Kidney (tissue), 14 donors: ENCODE data around the gene ARHGAP44. TPM values are rescaled to one million over a fixed set of nuclear protein-coding genes. Genes with fewer than 3 reads are reported as not detected.

Source experiments
- DNase-seq, 5 donors: peaks; one replicate each; pipeline ENCODE4 v3.0.0-alpha.2; 2013 to 2020
- FAIRE-seq: peaks from 2 replicates; lab custom pipeline; 2012; peaks lifted over from hg19 to GRCh38; lab: Jason Lieb, UNC
- H3K27ac ChIP-seq, 2 donors: one replicate each; pipeline ENCODE4 v1.7.0; 2013; ENCODE audit warnings: low read depth in 2 of 2, low read length in 2 of 2, inconsistent platforms in 1 of 2
- H3K27me3 ChIP-seq: one replicate; pipeline ENCODE4 v1.7.1; 2013; ENCODE audit warnings: low read length, inconsistent platforms; ENCODE audit not compliant: control insufficient read depth, insufficient read depth
- H3K36me3 ChIP-seq, 3 donors: one replicate each; pipeline versions ENCODE4 v1.7.0 to v1.7.1; 2013; ENCODE audit warnings: low read length in 3 of 3, control low read depth in 1 of 3, inconsistent platforms in 1 of 3; ENCODE audit not compliant: insufficient read depth in 3 of 3, control insufficient read depth in 2 of 3
- H3K4me1 ChIP-seq, 3 donors: one replicate each; pipeline versions ENCODE4 v1.7.0 to v1.7.1; 2013; ENCODE audit warnings: low read length in 3 of 3, inconsistent platforms in 1 of 3, low read depth in 1 of 3; ENCODE audit not compliant: control insufficient read depth in 2 of 3, insufficient read depth in 2 of 3
- H3K4me3 ChIP-seq, 3 donors: one replicate each; pipeline versions ENCODE4 v1.7.0 to v1.8.1; 2013; ENCODE audit warnings: low read length in 3 of 3, control low read depth in 1 of 3, inconsistent platforms in 1 of 3
- H3K9ac ChIP-seq, 3 donors: one replicate each; pipeline versions ENCODE4 v1.7.0 to v1.7.1; 2013; ENCODE audit warnings: low read length in 3 of 3, control low read depth in 1 of 3, inconsistent platforms in 1 of 3
- H3K9me3 ChIP-seq, 3 donors: one replicate each; pipeline versions ENCODE4 v1.7.0 to v1.7.1; 2013; ENCODE audit warnings: low read length in 3 of 3, control low read depth in 1 of 3, inconsistent platforms in 1 of 3; ENCODE audit not compliant: control insufficient read depth in 2 of 3, insufficient read depth in 1 of 3
- intact Hi-C: fragments of 100-400 bp; cut with DNase I; formaldehyde crosslinking; loops from one replicate; pipeline ENCODE4 v1.11.1; 2022
- polyA plus RNA-seq: library from polyadenylated mRNA; stranded (reverse); fragments of 350-450 nt; fragmentation: Illumina TruSeq; extraction: RNeasy Lipid Tissue Mini Kit (QIAGEN cat#74804); gene quantifications from one replicate; pipeline ENCODE4 v1.2.3, GENCODE V29; 2014; ENCODE audit warnings: low read depth, low replicate concordance; ENCODE audit not compliant: insufficient read depth
- total RNA-seq: library from RNA; stranded (reverse); fragmentation: NEBNext Ultra II Directional; extraction: Animal tissue kit (Norgen Biotek cat#: 25700); gene quantifications from one replicate; pipeline ENCODE4 v1.2.1, GENCODE V29; 2021
- TF ChIP-seq, protein P1 (sequence below): IDR thresholded peaks from 3 replicates; pipeline ENCODE4 v1.5.1; 2012; ENCODE audit warnings: mild to moderate bottlenecking, moderate library complexity, borderline replicate concordance; ENCODE audit not compliant: insufficient read depth; ENCODE audit errors: extremely low read depth
- donor health status: control.
- donor health status: control.
- donor health status: control.
- donor health status: control.
- donor health status: control.
- donor health status: DM: yes; HTN: yes; CAD: no.
- donor health status: Normal renal cell carcinoma (clear cell type).

Gene ARHGAP44
- total and polyA plus RNA-seq, 2 donors from 2014 or later: 3.7 to 8.4 TPM

GRCh38 chr17:12883472-12883871 lies 94.2 kb downstream of the ARHGAP44 start:
- FAIRE-seq (no peak), DNase-seq (no peak)
- Histone ChIP-seq H3K36me3 (no peaks in the 10 kb centered on the region), H3K27me3 (no peaks in the 10 kb centered on the region), H3K9me3 (no peaks in the 10 kb centered on the region), H3K4me3 (no peak overlapping the region), H3K4me1 (no peaks in the 10 kb centered on the region), H3K27ac (no peak overlapping the region), H3K9ac (no peak overlapping the region)
- intact Hi-C loops: no loop called here
- TF ChIP-seq, protein P1, sequence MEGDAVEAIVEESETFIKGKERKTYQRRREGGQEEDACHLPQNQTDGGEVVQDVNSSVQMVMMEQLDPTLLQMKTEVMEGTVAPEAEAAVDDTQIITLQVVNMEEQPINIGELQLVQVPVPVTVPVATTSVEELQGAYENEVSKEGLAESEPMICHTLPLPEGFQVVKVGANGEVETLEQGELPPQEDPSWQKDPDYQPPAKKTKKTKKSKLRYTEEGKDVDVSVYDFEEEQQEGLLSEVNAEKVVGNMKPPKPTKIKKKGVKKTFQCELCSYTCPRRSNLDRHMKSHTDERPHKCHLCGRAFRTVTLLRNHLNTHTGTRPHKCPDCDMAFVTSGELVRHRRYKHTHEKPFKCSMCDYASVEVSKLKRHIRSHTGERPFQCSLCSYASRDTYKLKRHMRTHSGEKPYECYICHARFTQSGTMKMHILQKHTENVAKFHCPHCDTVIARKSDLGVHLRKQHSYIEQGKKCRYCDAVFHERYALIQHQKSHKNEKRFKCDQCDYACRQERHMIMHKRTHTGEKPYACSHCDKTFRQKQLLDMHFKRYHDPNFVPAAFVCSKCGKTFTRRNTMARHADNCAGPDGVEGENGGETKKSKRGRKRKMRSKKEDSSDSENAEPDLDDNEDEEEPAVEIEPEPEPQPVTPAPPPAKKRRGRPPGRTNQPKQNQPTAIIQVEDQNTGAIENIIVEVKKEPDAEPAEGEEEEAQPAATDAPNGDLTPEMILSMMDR: no peak

DNA sequence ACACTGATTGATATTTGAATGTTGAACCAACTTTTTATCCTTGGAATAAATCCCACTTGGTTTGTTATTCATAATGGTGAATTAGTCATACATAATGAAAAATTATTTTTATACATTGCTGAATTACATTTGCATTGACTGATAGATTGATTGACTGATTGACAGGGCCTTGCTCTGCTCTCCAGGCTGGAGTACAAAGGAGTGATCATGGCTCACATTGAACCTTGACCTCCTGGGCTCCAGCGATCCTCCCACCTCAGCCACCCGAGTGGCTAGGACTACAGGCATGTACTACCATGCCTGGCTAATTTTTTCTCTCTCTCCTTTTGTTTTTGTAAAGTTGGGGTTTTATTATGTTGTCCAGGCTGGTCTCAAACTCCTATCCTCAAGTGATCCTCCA lies 97.8 kb downstream of the ARHGAP44 start:
- H3K9me3 ChIP-seq: no peaks in the 10 kb centered on the region
- DNase-seq: no peak

DNA sequence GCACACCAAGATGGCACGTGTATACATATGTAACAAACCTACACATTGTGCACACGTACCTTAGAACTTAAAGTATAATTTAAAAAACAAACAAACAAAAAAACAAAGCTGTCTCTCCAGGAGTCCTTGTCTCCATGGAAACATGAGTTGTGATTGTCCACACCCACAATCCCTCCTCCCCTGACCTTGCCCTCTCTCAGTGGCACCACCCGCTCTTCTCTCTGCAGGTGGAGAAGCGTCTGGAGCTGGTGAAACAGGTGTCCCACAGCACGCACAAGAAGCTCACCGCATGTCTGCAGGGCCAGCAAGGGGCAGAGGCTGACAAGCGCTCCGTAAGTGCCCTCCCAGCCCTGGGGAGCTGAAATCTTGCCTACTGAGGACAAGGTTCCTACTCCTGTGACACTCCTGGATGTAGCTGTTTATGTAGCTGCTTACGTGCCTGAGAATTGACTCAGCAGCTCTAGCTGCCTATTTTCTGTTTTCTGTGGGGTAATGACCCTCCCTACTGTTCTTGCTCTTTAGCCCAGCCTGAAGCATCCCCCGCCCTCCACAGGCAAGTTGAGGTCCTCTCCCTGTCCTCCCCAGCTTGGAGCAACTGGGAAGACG lies 107.0 kb downstream of the ARHGAP44 start:
- Histone ChIP-seq H3K27me3 (no peaks in the 10 kb centered on the region), H3K27ac (no peak overlapping the region), H3K9ac (no peak overlapping the region), H3K4me3 (no peak overlapping the region), H3K36me3 (no peaks in the 10 kb centered on the region), H3K4me1 (no peaks in the 10 kb centered on the region), H3K9me3 (no peaks in the 10 kb centered on the region)
- TF ChIP-seq, protein P1: no peak
- DNase-seq: no peak
- FAIRE-seq: no peak
- intact Hi-C loops: no loop called here

More for the DNA sequence above, 97.8 kb downstream of the ARHGAP44 start:
- TF ChIP-seq, protein P1: no peak
- no peak overlapping the region for H3K9ac ChIP-seq
- H3K4me3 ChIP-seq: no peak overlapping the region
- no peak overlapping the region for H3K27ac ChIP-seq
- FAIRE-seq: no peak
- no peaks in the 10 kb centered on the region for H3K4me1 ChIP-seq
- no peaks in the 10 kb centered on the region for H3K27me3 ChIP-seq
- intact Hi-C loops: no loop called here
- no peaks in the 10 kb centered on the region for H3K36me3 ChIP-seq

DNA sequence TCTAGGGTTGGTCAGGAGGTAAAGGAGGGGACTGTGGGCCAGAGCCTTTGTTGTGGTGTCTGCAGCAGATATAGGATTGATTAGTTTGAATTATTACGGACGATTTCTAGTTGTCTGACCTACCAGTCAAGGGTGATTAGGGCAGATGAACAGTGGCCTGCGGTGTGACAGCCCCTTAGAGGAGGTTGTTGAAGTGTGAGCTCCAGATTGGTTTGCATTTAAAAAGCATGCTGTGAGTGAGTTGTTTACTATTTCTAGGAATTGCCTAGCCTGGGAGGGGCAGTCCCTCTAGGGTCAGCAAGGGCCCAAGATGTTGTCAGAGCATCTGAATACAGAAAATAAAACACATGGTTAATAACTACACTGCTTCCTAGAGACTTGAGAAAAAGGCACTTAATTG lies 108.8 kb downstream of the ARHGAP44 start:
- DNase-seq (no peak), FAIRE-seq (no peak)
- intact Hi-C loops: no loop called here
- no peaks in the 10 kb centered on the region for H3K27me3 ChIP-seq
- no peaks in the 10 kb centered on the region for H3K36me3 ChIP-seq
- no peak overlapping the region for H3K4me3 ChIP-seq
- no peaks in the 10 kb centered on the region for H3K4me1 ChIP-seq
- no peaks in the 10 kb centered on the region for H3K9me3 ChIP-seq
- H3K9ac ChIP-seq: no peak overlapping the region
- no peak overlapping the region for H3K27ac ChIP-seq
- TF ChIP-seq, protein P1: no peak
